HFF-Myc (cell line): ENCODE data around the gene ABCF2.

Experiments used
- DNase-seq: peaks from one replicate; pipeline ENCODE4 v3.0.0-alpha.2; 2011; ENCODE audit warnings: low read depth; ENCODE audit errors: extremely low read depth
- H3K4me3 ChIP-seq: replicated peaks from 2 replicates; pipeline ENCODE4 v1.5.1; 2011; ENCODE audit warnings: low read depth, mild to moderate bottlenecking, control low read depth, low read length
- CTCF ChIP-seq: IDR thresholded peaks from 2 replicates; pipeline ENCODE4 v1.5.1; 2012; ENCODE audit warnings: mild to moderate bottlenecking, low read depth, low read length, control low read depth; ENCODE audit errors: missing control alignments

Gene ABCF2

GRCh38 chr7:151249034-151249731 is 22.2 kb upstream of the ABCF2 start:
- TF ChIP-seq CTCF: no peak
- no peak for DNase-seq
- peak overlapping the region; percentile 46 for H3K4me3 ChIP-seq

GRCh38 chr7:151248346-151249033 is 21.5 kb upstream of the ABCF2 start, which contains the start of gene SMARCD3:
SMARCD3 (minus strand) TSS chr7:151248694; CDS start chr7:151248562, 132 bp downstream.
- no peak for DNase-seq
- TF ChIP-seq CTCF: no peak
- peak within 1 kb of the TSS; percentile 46 for H3K4me3 ChIP-seq

- DNase-seq: no peak
- no peak for TF ChIP-seq CTCF
- H3K4me3 ChIP-seq: peak overlapping the region; percentile 46
Measured at GRCh38 chr7:151247611-151248345, 20.8 kb upstream of the ABCF2 start.

GRCh38 chr7:151246851-151247580 is 20.0 kb upstream of the ABCF2 start:
- TF ChIP-seq CTCF: no peak
- no peak for DNase-seq
- peak overlapping the region; percentile 46 for H3K4me3 ChIP-seq

- DNase-seq: no peak
- no peak overlapping the region for H3K4me3 ChIP-seq
- no peak for TF ChIP-seq CTCF
Measured at GRCh38 chr7:151246102-151246850, 19.3 kb upstream of the ABCF2 start.
